ENCODE results near the gene DLX2.

DNA sequence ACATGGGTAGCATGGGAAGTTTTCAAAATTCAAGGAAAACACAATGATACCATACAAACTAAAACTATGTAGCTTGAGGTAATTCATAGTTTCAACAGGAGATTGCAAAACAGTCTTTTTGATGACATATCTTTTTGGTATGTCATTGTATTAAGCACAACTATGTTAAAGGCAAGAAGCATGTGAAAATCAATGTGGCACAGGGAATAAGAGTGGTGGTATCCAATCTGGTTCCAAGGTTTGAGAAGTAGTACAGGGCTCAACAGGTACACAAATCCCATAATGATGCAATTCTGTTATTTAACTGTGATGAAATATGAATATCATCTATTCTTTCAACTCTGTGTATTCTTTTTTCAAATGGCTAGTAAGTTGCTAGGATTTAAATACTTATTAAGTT, 16.4 kb upstream of the DLX2 start:
- TF ChIP-seq TCF7L2 (IDR thresholded peaks at IDR 0.05; ENCODE audit: low read depth, low read length), result no peak
- TF ChIP-seq, protein P1, sequence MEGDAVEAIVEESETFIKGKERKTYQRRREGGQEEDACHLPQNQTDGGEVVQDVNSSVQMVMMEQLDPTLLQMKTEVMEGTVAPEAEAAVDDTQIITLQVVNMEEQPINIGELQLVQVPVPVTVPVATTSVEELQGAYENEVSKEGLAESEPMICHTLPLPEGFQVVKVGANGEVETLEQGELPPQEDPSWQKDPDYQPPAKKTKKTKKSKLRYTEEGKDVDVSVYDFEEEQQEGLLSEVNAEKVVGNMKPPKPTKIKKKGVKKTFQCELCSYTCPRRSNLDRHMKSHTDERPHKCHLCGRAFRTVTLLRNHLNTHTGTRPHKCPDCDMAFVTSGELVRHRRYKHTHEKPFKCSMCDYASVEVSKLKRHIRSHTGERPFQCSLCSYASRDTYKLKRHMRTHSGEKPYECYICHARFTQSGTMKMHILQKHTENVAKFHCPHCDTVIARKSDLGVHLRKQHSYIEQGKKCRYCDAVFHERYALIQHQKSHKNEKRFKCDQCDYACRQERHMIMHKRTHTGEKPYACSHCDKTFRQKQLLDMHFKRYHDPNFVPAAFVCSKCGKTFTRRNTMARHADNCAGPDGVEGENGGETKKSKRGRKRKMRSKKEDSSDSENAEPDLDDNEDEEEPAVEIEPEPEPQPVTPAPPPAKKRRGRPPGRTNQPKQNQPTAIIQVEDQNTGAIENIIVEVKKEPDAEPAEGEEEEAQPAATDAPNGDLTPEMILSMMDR (IDR thresholded peaks at IDR 0.05), result no peak
- TF ChIP-seq, protein P2, sequence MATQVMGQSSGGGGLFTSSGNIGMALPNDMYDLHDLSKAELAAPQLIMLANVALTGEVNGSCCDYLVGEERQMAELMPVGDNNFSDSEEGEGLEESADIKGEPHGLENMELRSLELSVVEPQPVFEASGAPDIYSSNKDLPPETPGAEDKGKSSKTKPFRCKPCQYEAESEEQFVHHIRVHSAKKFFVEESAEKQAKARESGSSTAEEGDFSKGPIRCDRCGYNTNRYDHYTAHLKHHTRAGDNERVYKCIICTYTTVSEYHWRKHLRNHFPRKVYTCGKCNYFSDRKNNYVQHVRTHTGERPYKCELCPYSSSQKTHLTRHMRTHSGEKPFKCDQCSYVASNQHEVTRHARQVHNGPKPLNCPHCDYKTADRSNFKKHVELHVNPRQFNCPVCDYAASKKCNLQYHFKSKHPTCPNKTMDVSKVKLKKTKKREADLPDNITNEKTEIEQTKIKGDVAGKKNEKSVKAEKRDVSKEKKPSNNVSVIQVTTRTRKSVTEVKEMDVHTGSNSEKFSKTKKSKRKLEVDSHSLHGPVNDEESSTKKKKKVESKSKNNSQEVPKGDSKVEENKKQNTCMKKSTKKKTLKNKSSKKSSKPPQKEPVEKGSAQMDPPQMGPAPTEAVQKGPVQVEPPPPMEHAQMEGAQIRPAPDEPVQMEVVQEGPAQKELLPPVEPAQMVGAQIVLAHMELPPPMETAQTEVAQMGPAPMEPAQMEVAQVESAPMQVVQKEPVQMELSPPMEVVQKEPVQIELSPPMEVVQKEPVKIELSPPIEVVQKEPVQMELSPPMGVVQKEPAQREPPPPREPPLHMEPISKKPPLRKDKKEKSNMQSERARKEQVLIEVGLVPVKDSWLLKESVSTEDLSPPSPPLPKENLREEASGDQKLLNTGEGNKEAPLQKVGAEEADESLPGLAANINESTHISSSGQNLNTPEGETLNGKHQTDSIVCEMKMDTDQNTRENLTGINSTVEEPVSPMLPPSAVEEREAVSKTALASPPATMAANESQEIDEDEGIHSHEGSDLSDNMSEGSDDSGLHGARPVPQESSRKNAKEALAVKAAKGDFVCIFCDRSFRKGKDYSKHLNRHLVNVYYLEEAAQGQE (IDR thresholded peaks at IDR 0.05; ENCODE audit: insufficient read depth in 1 of 2, low read depth in 2 of 2, low read length in 1 of 2), result no peak
- TF ChIP-seq SIN3A (IDR thresholded peaks at IDR 0.05; ENCODE audit: borderline replicate concordance, insufficient read depth, low read depth, low read length), result no peak
